ENCODE measurements around the gene ACOXL. TPM values are rescaled to one million over a fixed set of nuclear protein-coding genes. Genes with fewer than 3 reads are reported as not detected.

The ACOXL gene
- total RNA-seq, 5 donors from 2014 or later (not counting 1 experiment from before 2014, with no cell fraction given) = 0.10 TPM; not detected in 4

GRCh38 chr2:110813896-110814295, 81.5 kb downstream of the ACOXL start:
- H3K4me1 ChIP-seq (ENCODE audit: control insufficient read depth in 1 of 2, extremely low read depth in 1 of 2, insufficient read depth in 2 of 2, low read length in 2 of 2) = no peaks in the 10 kb centered on the region
- Mint-ChIP-seq H3K27me3 (peaks cover 0 to under 1% of the 10 kb centered on the region in 2 donors), H3K4me1 (peaks cover 5 to 19% (median 5%) of the 10 kb centered on the region in 3 donors), H3K36me3 (no peaks in the 10 kb centered on the region), H3K27ac (no peak overlapping the region), H3K4me3 (no peak overlapping the region), H3K9me3 (no peaks in the 10 kb centered on the region)
- H3K4me3 ChIP-seq (ENCODE audit: control insufficient read depth in 1 of 2, extremely low read depth in 1 of 2, low read length in 1 of 2) = no peak overlapping the region
- no peaks in the 10 kb centered on the region for H3K36me3 ChIP-seq (ENCODE audit: control insufficient read depth in 2 of 2, extremely low read depth in 1 of 2, insufficient read depth in 1 of 2, low read length in 1 of 2)
- no peaks in the 10 kb centered on the region for H3K9me3 ChIP-seq
- 87% methylated on average over 3 of the region's 5 CpGs for WGBS (ENCODE audit: insufficient coverage)
- ChIA-PET CTCF (interaction anchor here (0.6 to 1.7 kb wide), 3 partner anchors 14 to 887 kb away, joined by 3 to 10 read pairs (median 5); no protein-coding TSS in a partner anchor), POLR2A (no interaction called here)
- peaks cover 0 to 3% of the 10 kb centered on the region in 2 experiments for H3K27me3 ChIP-seq (replicated peaks in 1 of 2; ENCODE audit: control insufficient read depth in 2 of 2, extremely low read depth in 1 of 2, insufficient read depth in 2 of 2, low read length in 1 of 2)
- H3K27ac ChIP-seq (ENCODE audit: low read length) = no peak overlapping the region
- no peak for ATAC-seq (replicated peaks in 1 of 4)
- no peak for DNase-seq

GRCh38 chr2:110815938-110816337, 83.6 kb downstream of the ACOXL start:
- H3K36me3 Mint-ChIP-seq = no peaks in the 10 kb centered on the region
- CTCF ChIA-PET = interaction anchor here in 1 of 2 donors (0.5 kb wide), 1 partner anchor 9 kb away, joined by 3 read pairs; no protein-coding TSS in a partner anchor
- POLR2A ChIA-PET = no interaction called here

GRCh38 chr2:110816404-110817365, 84.3 kb downstream of the ACOXL start:
- no peaks in the 10 kb centered on the region for H3K36me3 ChIP-seq (ENCODE audit: control insufficient read depth in 2 of 2, extremely low read depth in 1 of 2, insufficient read depth in 1 of 2, low read length in 1 of 2)
- H3K27ac ChIP-seq (ENCODE audit: low read length) = no peak overlapping the region
- no peaks in the 10 kb centered on the region for H3K27me3 ChIP-seq (replicated peaks in 1 of 2; ENCODE audit: control insufficient read depth in 2 of 2, extremely low read depth in 1 of 2, insufficient read depth in 2 of 2, low read length in 1 of 2)
- Mint-ChIP-seq H3K36me3 (no peaks in the 10 kb centered on the region), H3K9me3 (no peaks in the 10 kb centered on the region), H3K4me1 (peaks cover 10 to 27% (median 18%) of the 10 kb centered on the region in 3 donors), H3K27me3 (peaks cover 0 to 11% of the 10 kb centered on the region in 2 donors), H3K4me3 (no peak overlapping the region), H3K27ac (no peak overlapping the region)
- 87% methylated on average over 8 of the region's 12 CpGs for WGBS (ENCODE audit: insufficient coverage)
- ATAC-seq (replicated peaks in 1 of 4) (no peak), DNase-seq (no peak)
- ChIA-PET POLR2A (no interaction called here), CTCF (interaction anchor here in 1 of 2 donors (0.5 kb wide), 2 partner anchors 9 to 240 kb away, joined by 3 read pairs; no protein-coding TSS in a partner anchor)
- H3K4me3 ChIP-seq (ENCODE audit: control insufficient read depth in 1 of 2, extremely low read depth in 1 of 2, low read length in 1 of 2) = no peak overlapping the region
- no peaks in the 10 kb centered on the region for H3K4me1 ChIP-seq (ENCODE audit: control insufficient read depth in 1 of 2, extremely low read depth in 1 of 2, insufficient read depth in 2 of 2, low read length in 2 of 2)
- no peaks in the 10 kb centered on the region for H3K9me3 ChIP-seq

More at GRCh38 chr2:110815938-110816337, 83.6 kb downstream of the ACOXL start:
- no peaks in the 10 kb centered on the region for H3K36me3 ChIP-seq (ENCODE audit: control insufficient read depth in 2 of 2, extremely low read depth in 1 of 2, insufficient read depth in 1 of 2, low read length in 1 of 2)
- no peak overlapping the region for H3K27ac ChIP-seq (ENCODE audit: low read length)
- peaks cover 0 to 9% of the 10 kb centered on the region in 2 donors for H3K27me3 Mint-ChIP-seq
- H3K4me1 Mint-ChIP-seq = peaks cover 10 to 34% (median 18%) of the 10 kb centered on the region in 3 donors
- DNase-seq = no peak
- no peaks in the 10 kb centered on the region for H3K4me1 ChIP-seq (ENCODE audit: control insufficient read depth in 1 of 2, extremely low read depth in 1 of 2, insufficient read depth in 2 of 2, low read length in 2 of 2)
- 96% methylated on average over 1 of the region's 1 CpG for WGBS (ENCODE audit: insufficient coverage)
- H3K27ac Mint-ChIP-seq = no peak overlapping the region
- no peaks in the 10 kb centered on the region for H3K27me3 ChIP-seq (replicated peaks in 1 of 2; ENCODE audit: control insufficient read depth in 2 of 2, extremely low read depth in 1 of 2, insufficient read depth in 2 of 2, low read length in 1 of 2)
- H3K9me3 Mint-ChIP-seq = no peaks in the 10 kb centered on the region
- ATAC-seq (replicated peaks in 1 of 4) = no peak
- no peak overlapping the region for H3K4me3 ChIP-seq (ENCODE audit: control insufficient read depth in 1 of 2, extremely low read depth in 1 of 2, low read length in 1 of 2)
- H3K4me3 Mint-ChIP-seq = no peak overlapping the region
- H3K9me3 ChIP-seq = no peaks in the 10 kb centered on the region

GRCh38 chr2:110818767-110819481, 86.6 kb downstream of the ACOXL start:
- peaks cover 2% of the 10 kb centered on the region for H3K36me3 Mint-ChIP-seq
- H3K36me3 ChIP-seq (ENCODE audit: control insufficient read depth in 2 of 2, extremely low read depth in 1 of 2, insufficient read depth in 1 of 2, low read length in 1 of 2) = no peaks in the 10 kb centered on the region
- H3K4me1 ChIP-seq (ENCODE audit: control insufficient read depth in 1 of 2, extremely low read depth in 1 of 2, insufficient read depth in 2 of 2, low read length in 2 of 2) = no peaks in the 10 kb centered on the region
- 69% methylated on average over 7 of the region's 8 CpGs for WGBS (ENCODE audit: insufficient coverage)
- no peaks in the 10 kb centered on the region for H3K27me3 ChIP-seq (replicated peaks in 1 of 2; ENCODE audit: control insufficient read depth in 2 of 2, extremely low read depth in 1 of 2, insufficient read depth in 2 of 2, low read length in 1 of 2)
- no peak overlapping the region for H3K27ac Mint-ChIP-seq
- ATAC-seq (replicated peaks in 1 of 4) (no peak), DNase-seq (no peak)
- CTCF ChIA-PET = no interaction called here
- peaks cover 6 to 18% (median 13%) of the 10 kb centered on the region in 3 donors for H3K4me1 Mint-ChIP-seq
- peaks cover 0 to 4% (median 4%) of the 10 kb centered on the region in 3 donors for H3K9me3 Mint-ChIP-seq
- no peaks in the 10 kb centered on the region for H3K9me3 ChIP-seq
- H3K4me3 ChIP-seq (ENCODE audit: control insufficient read depth in 1 of 2, extremely low read depth in 1 of 2, low read length in 1 of 2) = no peak overlapping the region
- H3K4me3 Mint-ChIP-seq = no peak overlapping the region
- peaks cover 0 to 11% of the 10 kb centered on the region in 2 donors for H3K27me3 Mint-ChIP-seq
- no peak overlapping the region for H3K27ac ChIP-seq (ENCODE audit: low read length)
- POLR2A ChIA-PET = no interaction called here

- Mint-ChIP-seq H3K27ac (no peak overlapping the region), H3K27me3 (peaks cover 0 to 11% of the 10 kb centered on the region in 2 donors), H3K4me3 (no peak overlapping the region), H3K36me3 (peaks cover 2% of the 10 kb centered on the region), H3K4me1 (peaks cover 6 to 18% (median 13%) of the 10 kb centered on the region in 3 donors), H3K9me3 (peaks cover 0 to 12% (median 12%) of the 10 kb centered on the region in 3 donors)
- CTCF ChIA-PET = no interaction called here
- H3K4me1 ChIP-seq (ENCODE audit: control insufficient read depth in 1 of 2, extremely low read depth in 1 of 2, insufficient read depth in 2 of 2, low read length in 2 of 2) = no peaks in the 10 kb centered on the region
- ATAC-seq (replicated peaks in 1 of 4) = no peak
- WGBS (ENCODE audit: insufficient coverage) = 80% methylated on average over 2 of the region's 3 CpGs
- no peaks in the 10 kb centered on the region for H3K27me3 ChIP-seq (replicated peaks in 1 of 2; ENCODE audit: control insufficient read depth in 2 of 2, extremely low read depth in 1 of 2, insufficient read depth in 2 of 2, low read length in 1 of 2)
- H3K27ac ChIP-seq (ENCODE audit: low read length) = no peak overlapping the region
- DNase-seq = no peak
- peaks cover 3% of the 10 kb centered on the region for H3K9me3 ChIP-seq
- H3K4me3 ChIP-seq (ENCODE audit: control insufficient read depth in 1 of 2, extremely low read depth in 1 of 2, low read length in 1 of 2) = no peak overlapping the region
- H3K36me3 ChIP-seq (ENCODE audit: control insufficient read depth in 2 of 2, extremely low read depth in 1 of 2, insufficient read depth in 1 of 2, low read length in 1 of 2) = no peaks in the 10 kb centered on the region
- POLR2A ChIA-PET = no interaction called here
Observed at GRCh38 chr2:110819711-110820110, 87.3 kb downstream of the ACOXL start.

- POLR2A ChIA-PET = no interaction called here
- ATAC-seq (replicated peaks in 1 of 4) = no peak
- DNase-seq = no peak
- no peak overlapping the region for H3K27ac ChIP-seq (ENCODE audit: low read length)
- H3K4me1 ChIP-seq (ENCODE audit: control insufficient read depth in 1 of 2, extremely low read depth in 1 of 2, insufficient read depth in 2 of 2, low read length in 2 of 2) = no peaks in the 10 kb centered on the region
- peaks cover 3% of the 10 kb centered on the region for H3K9me3 ChIP-seq
- H3K4me3 ChIP-seq (ENCODE audit: control insufficient read depth in 1 of 2, extremely low read depth in 1 of 2, low read length in 1 of 2) = no peak overlapping the region
- peaks cover 2% of the 10 kb centered on the region for H3K36me3 Mint-ChIP-seq
- no peak overlapping the region for H3K4me3 Mint-ChIP-seq
- H3K9me3 Mint-ChIP-seq = peaks cover 0 to 16% (median 13%) of the 10 kb centered on the region in 3 donors
- H3K36me3 ChIP-seq (ENCODE audit: control insufficient read depth in 2 of 2, extremely low read depth in 1 of 2, insufficient read depth in 1 of 2, low read length in 1 of 2) = no peaks in the 10 kb centered on the region
- CTCF ChIA-PET = no interaction called here
- WGBS (ENCODE audit: insufficient coverage) = 15% methylated on average over 2 of the region's 2 CpGs
- H3K27me3 Mint-ChIP-seq = peaks cover 0 to 11% of the 10 kb centered on the region in 2 donors
- H3K27ac Mint-ChIP-seq = no peak overlapping the region
- H3K4me1 Mint-ChIP-seq = peaks cover 6 to 18% (median 13%) of the 10 kb centered on the region in 3 donors
- no peaks in the 10 kb centered on the region for H3K27me3 ChIP-seq (replicated peaks in 1 of 2; ENCODE audit: control insufficient read depth in 2 of 2, extremely low read depth in 1 of 2, insufficient read depth in 2 of 2, low read length in 1 of 2)
Observed at GRCh38 chr2:110820128-110820527, 87.8 kb downstream of the ACOXL start.
